ENCODE results near the gene HELZ.

Gene HELZ

DNA sequence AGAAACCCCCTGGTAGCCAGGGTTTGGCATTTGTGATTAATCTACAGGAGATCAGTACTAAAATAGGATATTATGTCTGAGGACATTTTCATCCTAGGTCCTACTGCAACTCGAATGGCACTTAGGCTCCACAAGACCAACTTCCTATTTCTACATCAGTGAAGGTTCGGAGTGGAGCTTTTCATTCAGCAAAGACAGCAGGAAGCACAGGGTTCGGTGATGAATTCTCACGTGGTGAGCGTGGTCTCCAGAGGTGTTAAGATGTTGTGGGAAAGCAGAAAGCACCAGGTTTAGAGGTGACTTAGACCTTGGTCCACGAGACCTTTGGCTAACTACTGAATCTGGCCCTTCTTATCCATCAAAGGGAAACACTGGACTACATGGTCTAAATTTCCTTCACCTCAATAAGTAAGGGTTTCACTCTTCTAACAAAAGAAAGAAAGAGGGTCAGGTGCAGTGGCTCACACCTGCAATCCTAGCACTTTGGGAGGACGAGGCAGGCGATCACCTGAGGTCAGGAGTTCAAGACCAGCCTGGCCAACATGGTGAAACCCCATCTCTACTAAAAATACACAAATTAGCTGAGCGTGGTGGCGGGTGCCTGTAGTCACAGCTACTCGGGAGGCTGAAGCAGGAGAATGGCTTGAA lies 13.9 kb upstream of the HELZ start:
- TF ChIP-seq, protein P1, sequence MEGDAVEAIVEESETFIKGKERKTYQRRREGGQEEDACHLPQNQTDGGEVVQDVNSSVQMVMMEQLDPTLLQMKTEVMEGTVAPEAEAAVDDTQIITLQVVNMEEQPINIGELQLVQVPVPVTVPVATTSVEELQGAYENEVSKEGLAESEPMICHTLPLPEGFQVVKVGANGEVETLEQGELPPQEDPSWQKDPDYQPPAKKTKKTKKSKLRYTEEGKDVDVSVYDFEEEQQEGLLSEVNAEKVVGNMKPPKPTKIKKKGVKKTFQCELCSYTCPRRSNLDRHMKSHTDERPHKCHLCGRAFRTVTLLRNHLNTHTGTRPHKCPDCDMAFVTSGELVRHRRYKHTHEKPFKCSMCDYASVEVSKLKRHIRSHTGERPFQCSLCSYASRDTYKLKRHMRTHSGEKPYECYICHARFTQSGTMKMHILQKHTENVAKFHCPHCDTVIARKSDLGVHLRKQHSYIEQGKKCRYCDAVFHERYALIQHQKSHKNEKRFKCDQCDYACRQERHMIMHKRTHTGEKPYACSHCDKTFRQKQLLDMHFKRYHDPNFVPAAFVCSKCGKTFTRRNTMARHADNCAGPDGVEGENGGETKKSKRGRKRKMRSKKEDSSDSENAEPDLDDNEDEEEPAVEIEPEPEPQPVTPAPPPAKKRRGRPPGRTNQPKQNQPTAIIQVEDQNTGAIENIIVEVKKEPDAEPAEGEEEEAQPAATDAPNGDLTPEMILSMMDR (IDR thresholded peaks at IDR 0.05) = no peak

DNA sequence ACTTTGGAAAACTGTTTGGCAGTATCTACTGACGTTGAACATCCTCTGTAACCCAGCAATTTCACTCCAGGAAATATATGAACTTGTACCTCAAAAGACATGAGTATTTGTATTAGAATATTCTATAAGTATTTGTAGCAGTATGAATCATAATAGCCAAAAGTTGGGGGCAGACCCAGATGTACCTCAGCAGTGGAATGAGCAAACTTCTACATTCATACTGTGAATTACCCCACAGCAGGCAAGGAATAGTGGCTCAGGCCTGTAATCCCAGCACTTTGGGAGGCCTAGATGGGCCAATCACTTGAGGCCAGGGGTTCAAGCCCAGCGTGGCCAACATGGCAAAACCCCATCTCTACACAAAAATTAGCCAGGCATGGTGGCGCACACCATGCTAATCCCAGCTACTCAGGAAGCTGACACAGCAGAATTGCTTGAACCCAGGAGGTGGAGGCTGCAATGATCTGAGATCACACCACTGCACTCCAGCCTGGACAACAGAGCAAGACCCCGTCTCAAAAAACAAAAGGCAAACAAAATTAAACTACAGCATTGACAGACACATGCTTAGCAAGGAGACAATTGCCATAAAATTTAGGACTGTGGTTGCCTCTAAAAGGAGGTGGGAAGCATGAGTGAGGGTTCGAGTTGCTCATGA lies 11.2 kb upstream of the HELZ start:
- TF ChIP-seq, protein P1 (IDR thresholded peaks at IDR 0.05) = no peak

DNA sequence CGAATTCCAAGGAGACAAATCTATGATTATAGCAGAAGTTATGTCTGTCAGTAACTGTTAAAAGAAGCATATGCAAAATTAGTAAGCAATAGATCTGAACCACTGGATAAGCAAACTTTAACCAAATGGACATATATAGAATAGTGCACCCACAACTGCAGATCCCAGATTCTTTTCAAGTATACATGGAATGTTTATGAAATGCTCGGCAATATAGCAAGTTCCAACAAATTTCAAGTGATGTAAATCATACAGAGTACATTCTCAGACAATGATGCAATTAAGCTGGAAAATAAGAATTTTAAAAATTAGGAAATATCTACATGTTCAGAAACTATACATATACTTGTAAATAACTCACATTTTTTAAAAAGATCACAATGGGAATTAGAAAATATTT lies 8.4 kb upstream of the HELZ start:
- TF ChIP-seq, protein P1 (IDR thresholded peaks at IDR 0.05) = no peak

DNA sequence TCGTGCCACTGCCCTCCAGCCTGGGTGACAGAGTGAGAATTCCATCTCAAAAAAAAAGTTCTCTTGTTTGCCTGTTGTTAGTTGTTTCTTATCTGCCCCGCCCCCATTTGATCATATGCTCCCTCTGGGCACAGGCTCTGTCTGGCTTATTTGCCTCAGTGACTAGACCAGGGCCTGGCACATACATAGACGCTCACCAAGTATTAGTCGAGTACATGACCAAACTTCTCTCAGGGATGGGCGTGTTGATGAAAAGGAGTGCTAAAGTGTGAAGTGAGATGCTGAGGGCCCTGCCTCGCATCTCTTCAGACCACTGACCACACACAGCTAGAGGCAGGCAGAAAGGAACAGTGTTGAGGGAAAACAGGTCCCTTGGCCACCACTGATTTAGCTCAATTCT lies 3.3 kb upstream of the HELZ start:
- TF ChIP-seq, protein P1 (IDR thresholded peaks at IDR 0.05) = no peak

DNA sequence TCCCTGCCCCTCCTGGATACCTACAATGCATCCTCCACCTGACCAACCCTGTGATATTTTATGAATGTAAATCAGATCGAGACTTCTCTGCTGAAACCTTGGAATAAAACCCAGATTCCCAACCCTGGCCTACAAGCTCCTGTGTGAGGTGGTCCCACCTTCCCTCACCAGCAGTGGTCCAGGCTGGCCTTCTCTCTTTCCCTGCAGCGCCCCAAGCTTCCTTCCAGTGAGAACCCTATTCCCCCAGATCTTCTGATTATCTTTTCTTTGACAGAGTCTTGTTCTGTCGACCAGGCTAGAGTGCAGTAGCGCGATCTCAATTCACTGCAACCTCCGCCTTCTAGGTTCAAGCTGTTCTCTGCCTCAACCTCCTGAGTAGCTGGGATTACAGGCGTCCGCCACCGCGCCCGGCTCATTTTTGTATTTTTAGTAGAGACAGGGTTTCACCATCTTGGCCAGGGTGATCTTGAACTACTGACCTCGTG lies 2.5 kb upstream of the HELZ start:
- TF ChIP-seq, protein P1 (IDR thresholded peaks at IDR 0.05) = no peak

DNA sequence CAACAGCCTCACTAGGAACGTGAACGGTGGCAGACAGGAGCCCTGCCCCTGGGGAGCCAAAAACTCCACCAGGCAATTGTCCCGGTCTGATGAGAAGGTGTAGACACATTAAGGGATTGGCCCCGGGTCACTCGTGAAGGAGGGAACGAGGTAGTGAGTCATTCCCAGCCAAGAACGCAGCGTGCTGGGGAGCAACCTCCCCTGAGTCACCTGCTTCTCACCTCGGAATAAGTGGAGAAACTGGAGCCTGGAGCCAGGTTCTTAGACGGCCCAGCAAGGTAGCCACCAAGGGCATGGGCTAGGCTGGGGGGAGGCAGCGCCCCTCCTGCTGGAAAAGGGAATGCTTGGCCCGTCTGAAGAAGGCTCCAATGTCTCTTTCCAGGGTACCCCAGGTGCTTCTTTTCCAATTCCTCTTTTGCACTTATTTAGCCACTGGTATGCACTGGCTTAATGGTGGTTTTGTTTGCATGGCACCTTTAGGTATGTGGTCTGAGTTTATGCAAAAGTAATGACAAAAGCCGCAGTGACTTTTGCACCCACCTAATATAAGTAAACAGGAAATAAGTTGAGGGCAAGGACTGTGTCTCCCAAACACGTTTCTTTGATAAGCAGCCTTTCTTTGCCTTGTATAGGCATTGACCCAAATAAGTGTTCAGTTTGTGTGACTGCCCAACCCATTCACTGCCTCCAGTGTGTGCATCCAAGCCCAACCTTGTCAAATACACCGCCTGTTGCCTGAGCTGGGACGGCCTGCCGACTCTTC lies 1.8 kb upstream of the HELZ start:
- TF ChIP-seq, protein P1 (IDR thresholded peaks at IDR 0.05) = no peak

DNA sequence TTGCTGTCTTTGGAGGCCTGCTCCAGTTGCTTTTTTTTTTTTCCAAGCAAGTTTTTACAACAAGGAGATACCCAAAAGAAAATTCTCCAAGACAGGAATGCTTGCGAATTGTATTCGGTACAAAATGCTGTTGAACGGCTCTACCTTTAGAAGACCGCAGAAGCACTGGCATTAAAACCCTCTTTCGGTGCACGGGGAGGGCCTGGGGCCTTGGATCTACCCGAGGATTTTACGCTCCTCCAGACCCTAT lies 1.3 kb upstream of the HELZ start:
- TF ChIP-seq, protein P1 (IDR thresholded peaks at IDR 0.05) = no peak
